Activated T-cell treated with anti-CD3 and anti-CD28 coated beads, Interleukin-2, amount 50 U/mL, for 1 hour (primary cell): ENCODE measurements around the gene TINAGL1.

Experiments
- DNase-seq: peaks from one replicate; pipeline ENCODE4 v3.0.0-alpha.2; 2020

The TINAGL1 gene

GRCh38 chr1:31632649-31633048 lies 56.3 kb downstream of the TINAGL1 start:
- DNase-seq = no peak

- DNase-seq = no peak
Observed at GRCh38 chr1:31633117-31633516, 56.8 kb downstream of the TINAGL1 start.
